HL-60 (cell line): ENCODE data around the gene MROH2A.
A peak's percentile ranks its signal among the peaks of the same experiment; 100 is the strongest.
"Not testable (repeated sequence)": the region's sequence is repeated elsewhere in the genome, so short reads cannot be mapped to it uniquely, and the experiment has no call there.

Experiments
- DNase-seq, 2 experiments: peaks; one replicate each; pipeline ENCODE4 v3.0.0-alpha.2; 2010 to 2020; ENCODE audit warnings: low read depth in 1 of 2, low spot score in 1 of 2
- H3K27ac ChIP-seq: fragments of 250-450 bp; sonication (Bioruptor Pico); replicated peaks from 2 replicates; pipeline ENCODE4 v1.5.1; 2020; ENCODE audit warnings: mild to moderate bottlenecking, moderate library complexity
- H3K27me3 ChIP-seq: fragments of 250-450 bp; sonication (Bioruptor Pico); 2 replicates; pipeline ENCODE4 v1.5.1; 2021; ENCODE audit warnings: mild to moderate bottlenecking, moderate library complexity; ENCODE audit not compliant: insufficient read depth, poor library complexity, severe bottlenecking
- H3K4me3 ChIP-seq: replicated peaks from 2 replicates; pipeline ENCODE4 v1.5.1; 2011; ENCODE audit warnings: mild to moderate bottlenecking, control low read depth, low read length; ENCODE audit not compliant: insufficient read depth
- GABPA ChIP-seq: IDR thresholded peaks from 2 replicates; pipeline ENCODE4 v1.6.1; 2012; ENCODE audit warnings: low read depth
- POLR2AphosphoS5 ChIP-seq: IDR thresholded peaks from 2 replicates; pipeline ENCODE4 v1.6.1; 2012; ENCODE audit warnings: low read depth
- SPI1 ChIP-seq: IDR thresholded peaks from 2 replicates; pipeline ENCODE4 v1.6.1; 2012; ENCODE audit warnings: low read depth, mild to moderate bottlenecking, borderline replicate concordance
- TF ChIP-seq, protein P1 (sequence below): IDR thresholded peaks from 2 replicates; pipeline ENCODE4 v1.6.1; 2012; ENCODE audit warnings: low read depth; ENCODE audit not compliant: insufficient replicate concordance
- TF ChIP-seq, protein P2 (sequence below): IDR thresholded peaks from one replicate; pipeline ENCODE4 v1.5.1; 2011; ENCODE audit warnings: low read length, control low read depth, inconsistent platforms; ENCODE audit not compliant: insufficient read depth

Gene MROH2A

GRCh38 chr2:233871432-233871831 lies 93.3 kb downstream of the MROH2A start:
- Histone ChIP-seq H3K27ac (no peak overlapping the region), H3K27me3 (no peaks in the 10 kb centered on the region), H3K4me3 (no peak overlapping the region)
- TF ChIP-seq SPI1 (no peak), GABPA (no peak), POLR2AphosphoS5 (no peak)
- TF ChIP-seq, protein P1, sequence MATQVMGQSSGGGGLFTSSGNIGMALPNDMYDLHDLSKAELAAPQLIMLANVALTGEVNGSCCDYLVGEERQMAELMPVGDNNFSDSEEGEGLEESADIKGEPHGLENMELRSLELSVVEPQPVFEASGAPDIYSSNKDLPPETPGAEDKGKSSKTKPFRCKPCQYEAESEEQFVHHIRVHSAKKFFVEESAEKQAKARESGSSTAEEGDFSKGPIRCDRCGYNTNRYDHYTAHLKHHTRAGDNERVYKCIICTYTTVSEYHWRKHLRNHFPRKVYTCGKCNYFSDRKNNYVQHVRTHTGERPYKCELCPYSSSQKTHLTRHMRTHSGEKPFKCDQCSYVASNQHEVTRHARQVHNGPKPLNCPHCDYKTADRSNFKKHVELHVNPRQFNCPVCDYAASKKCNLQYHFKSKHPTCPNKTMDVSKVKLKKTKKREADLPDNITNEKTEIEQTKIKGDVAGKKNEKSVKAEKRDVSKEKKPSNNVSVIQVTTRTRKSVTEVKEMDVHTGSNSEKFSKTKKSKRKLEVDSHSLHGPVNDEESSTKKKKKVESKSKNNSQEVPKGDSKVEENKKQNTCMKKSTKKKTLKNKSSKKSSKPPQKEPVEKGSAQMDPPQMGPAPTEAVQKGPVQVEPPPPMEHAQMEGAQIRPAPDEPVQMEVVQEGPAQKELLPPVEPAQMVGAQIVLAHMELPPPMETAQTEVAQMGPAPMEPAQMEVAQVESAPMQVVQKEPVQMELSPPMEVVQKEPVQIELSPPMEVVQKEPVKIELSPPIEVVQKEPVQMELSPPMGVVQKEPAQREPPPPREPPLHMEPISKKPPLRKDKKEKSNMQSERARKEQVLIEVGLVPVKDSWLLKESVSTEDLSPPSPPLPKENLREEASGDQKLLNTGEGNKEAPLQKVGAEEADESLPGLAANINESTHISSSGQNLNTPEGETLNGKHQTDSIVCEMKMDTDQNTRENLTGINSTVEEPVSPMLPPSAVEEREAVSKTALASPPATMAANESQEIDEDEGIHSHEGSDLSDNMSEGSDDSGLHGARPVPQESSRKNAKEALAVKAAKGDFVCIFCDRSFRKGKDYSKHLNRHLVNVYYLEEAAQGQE: no peak
- TF ChIP-seq, protein P2, sequence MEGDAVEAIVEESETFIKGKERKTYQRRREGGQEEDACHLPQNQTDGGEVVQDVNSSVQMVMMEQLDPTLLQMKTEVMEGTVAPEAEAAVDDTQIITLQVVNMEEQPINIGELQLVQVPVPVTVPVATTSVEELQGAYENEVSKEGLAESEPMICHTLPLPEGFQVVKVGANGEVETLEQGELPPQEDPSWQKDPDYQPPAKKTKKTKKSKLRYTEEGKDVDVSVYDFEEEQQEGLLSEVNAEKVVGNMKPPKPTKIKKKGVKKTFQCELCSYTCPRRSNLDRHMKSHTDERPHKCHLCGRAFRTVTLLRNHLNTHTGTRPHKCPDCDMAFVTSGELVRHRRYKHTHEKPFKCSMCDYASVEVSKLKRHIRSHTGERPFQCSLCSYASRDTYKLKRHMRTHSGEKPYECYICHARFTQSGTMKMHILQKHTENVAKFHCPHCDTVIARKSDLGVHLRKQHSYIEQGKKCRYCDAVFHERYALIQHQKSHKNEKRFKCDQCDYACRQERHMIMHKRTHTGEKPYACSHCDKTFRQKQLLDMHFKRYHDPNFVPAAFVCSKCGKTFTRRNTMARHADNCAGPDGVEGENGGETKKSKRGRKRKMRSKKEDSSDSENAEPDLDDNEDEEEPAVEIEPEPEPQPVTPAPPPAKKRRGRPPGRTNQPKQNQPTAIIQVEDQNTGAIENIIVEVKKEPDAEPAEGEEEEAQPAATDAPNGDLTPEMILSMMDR: no peak
- DNase-seq: no peak

- TF ChIP-seq SPI1: peak; percentile 96
- H3K27me3 ChIP-seq, H3K27ac ChIP-seq, H3K4me3 ChIP-seq: not testable (repeated sequence)
- DNase-seq: peak in 1 of 2 experiments; percentile 20
Measured at GRCh38 chr2:233872125-233872524, 94.0 kb downstream of the MROH2A start.

- no peaks in the 10 kb centered on the region for H3K27me3 ChIP-seq
- H3K27ac ChIP-seq: no peak overlapping the region
- TF ChIP-seq SPI1: no peak
- DNase-seq: no peak
- H3K4me3 ChIP-seq: no peak overlapping the region
Measured at GRCh38 chr2:233882353-233882752, 104.2 kb downstream of the MROH2A start.
